AG10803 (cell line): ENCODE data around the gene VGLL2.

Source experiments
- DNase-seq: peaks from one replicate; pipeline ENCODE4 v3.0.0; 2010; ENCODE audit warnings: low read depth
- H3K4me3 ChIP-seq: 2 replicates; pipeline ENCODE4 v1.5.1; 2011; ENCODE audit warnings: mild to moderate bottlenecking, low read length, control low read depth
- CTCF ChIP-seq: conservative IDR thresholded peaks from 2 replicates; pipeline ENCODE4 v1.5.1; 2011; ENCODE audit warnings: mild to moderate bottlenecking, low read length, control low read depth, inconsistent platforms

VGLL2 gene

GRCh38 chr6:117311726-117312125 is 46.4 kb downstream of the VGLL2 start:
- H3K4me3 ChIP-seq, result no peak overlapping the region
- TF ChIP-seq CTCF, result no peak
- DNase-seq, result no peak

GRCh38 chr6:117317261-117317660 is 51.9 kb downstream of the VGLL2 start:
- peak; percentile 8 for DNase-seq
- H3K4me3 ChIP-seq, result no peak overlapping the region
- TF ChIP-seq CTCF, result peak; percentile 39
